Stimulated activated CD8-positive, alpha-beta memory T cell treated with anti-CD3 and anti-CD28 coated beads, Interleukin-2, amount 100 ng/mL, for 1 hour (primary cell): ENCODE data around the gene CD226.
"Not testable (repeated sequence)": the region's sequence is repeated elsewhere in the genome, so short reads cannot be mapped to it uniquely, and the experiment has no call there.

Source experiments
- DNase-seq, 2 donors: peaks; one replicate each; pipeline ENCODE4 v3.0.0-alpha.2; 2020; ENCODE audit warnings: low read depth in 2 of 2

Gene CD226

DNA sequence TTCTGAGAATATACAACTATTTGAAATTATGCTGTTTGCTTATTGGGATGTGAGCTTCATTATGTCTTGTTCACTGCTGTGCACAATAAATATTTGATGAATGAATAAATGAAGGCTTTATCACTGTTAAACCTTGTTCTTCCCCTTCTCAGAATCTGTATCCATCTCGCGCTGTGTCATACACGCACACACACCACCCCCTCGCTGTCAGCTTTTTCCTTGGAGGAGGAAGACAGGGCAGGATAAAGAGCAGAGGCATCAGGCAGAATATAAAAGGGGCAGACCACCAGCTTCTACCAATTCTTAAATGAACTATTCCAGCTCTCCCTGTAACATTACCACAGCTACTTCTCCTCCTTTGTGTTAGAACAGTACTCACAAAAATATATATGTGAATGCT is 75.0 kb downstream of the CD226 start:
- DNase-seq = no peak

DNA sequence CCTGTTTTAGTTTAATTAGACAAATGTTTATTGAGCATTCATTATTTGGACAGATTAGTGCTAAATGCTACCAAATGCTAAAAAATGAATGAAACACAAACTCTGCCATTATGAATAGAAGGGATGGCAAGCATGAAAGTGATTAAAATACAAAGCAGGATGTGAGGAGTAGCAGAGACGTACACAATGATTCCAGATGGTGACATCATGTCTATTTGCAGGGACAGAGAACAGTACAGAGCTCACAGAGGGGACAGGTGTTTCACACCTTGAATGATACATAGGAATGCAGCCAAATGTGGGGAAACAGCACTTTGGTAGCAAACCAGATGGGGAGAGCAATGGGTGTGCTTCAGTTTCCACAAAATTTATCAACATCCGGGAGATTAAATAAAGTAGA is 76.3 kb downstream of the CD226 start:
- DNase-seq = no peak

DNA sequence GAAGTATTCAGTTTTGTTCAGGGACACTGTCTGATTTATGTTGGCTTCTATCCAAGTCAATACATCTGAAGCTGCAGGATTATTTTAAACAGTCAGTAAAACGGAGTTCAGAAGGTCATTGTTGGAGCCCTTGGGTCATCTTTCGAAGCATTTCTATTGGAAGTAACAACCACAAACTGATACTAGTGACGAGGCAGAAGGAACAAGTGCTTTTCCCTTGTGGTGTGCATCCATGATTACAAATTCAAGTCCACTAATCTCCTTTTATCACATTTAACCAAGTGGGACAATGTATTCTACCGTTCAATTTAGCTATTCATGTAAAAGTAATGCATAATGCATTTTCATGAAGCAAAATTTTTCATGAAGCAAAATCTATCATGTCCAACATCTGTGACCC is 76.9 kb downstream of the CD226 start:
- DNase-seq = no peak

DNA sequence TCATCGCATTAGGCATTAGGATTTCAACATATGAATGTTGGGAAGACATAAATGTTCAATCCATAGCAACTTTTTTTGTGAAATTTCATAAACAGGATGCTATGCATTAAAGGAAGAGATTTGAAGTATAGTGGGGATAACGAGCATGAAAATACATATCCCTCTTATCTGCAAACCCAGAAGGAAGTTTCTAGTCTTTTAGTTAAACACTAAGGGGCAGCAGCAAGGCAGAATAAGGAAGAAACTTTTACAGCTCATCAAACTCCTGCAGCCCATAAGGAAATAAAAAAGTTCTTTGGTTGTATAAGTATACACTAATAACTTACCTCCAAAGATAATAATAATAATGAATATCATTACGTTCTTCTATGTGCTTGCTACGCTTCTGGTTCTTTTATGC is 81.5 kb downstream of the CD226 start:
- no peak for DNase-seq

DNA sequence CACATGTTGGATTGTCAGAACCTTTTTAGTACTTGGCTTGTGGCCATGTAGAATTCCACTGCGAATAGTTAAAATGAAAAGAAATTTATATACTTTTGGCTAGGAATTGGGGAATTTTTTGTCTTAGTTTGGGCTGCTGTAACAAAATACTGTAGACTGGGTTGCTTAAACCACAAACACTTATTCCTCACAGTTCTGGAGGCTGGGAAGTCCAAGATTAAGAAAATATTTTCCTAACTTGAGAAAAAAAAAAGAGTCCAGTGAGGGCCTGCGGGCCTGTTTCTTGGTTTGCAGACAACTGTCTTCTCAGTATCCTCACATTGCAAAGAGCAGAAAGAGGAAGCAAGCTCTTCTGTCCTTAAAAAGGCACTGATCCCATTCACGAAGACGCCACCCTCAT is 81.9 kb downstream of the CD226 start:
- DNase-seq = no peak

DNA sequence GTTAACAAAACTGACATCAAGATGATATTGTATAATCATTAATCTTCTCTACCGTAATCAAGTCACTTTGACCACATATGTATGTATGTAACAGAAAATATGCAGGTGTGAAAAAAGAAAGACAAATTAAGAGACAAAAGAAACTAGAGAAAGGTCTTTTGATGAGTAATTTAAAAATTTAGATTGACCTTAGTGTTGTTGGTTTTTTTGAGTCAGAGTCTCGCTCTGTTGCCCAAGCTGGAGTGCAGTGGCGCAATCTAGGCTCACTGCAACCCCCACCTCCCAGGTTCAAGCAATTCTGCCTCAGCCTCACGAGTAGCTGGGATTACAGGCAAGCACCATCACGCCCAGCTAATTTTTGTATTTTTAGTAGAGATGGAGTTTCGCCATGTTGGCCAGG is 82.9 kb downstream of the CD226 start:
- DNase-seq = not testable (repeated sequence)

DNA sequence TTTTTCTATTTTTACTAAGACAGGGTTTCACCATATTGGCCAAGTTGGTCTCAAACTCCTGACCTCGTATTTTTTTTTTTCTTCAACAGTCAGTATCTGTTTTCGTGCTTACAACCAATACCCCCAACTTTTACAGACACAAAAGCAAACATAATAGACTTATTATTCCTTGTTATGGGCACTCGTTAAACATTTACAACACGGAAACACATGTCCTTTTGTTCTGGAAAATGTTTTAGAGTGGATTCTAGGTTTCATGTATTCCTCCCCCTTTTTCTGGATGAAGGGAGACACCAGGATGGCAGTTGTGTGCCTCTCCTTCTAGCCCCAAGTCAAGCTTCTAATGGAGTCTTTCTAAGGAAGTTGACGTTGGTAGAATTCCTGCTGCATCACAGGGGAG is 88.8 kb downstream of the CD226 start:
- no peak for DNase-seq

DNA sequence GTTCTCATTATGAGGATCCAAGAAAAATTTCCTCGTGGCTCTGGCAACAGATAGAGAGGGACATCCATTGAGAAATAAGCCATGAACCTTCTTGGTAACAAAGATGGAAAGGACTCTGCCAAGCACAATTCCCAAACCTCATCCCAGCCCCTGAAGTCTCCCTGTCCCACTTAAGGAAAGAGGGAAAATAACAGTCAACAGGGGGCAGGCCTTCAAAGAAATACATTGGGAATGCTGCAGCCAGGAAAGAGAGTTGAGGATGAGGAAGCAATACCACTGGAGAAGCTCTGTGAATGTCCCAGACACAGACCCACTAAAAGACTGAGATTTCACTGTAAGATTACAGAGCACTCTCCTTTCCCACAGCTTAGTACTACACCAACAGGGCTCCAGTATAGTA is 93.2 kb downstream of the CD226 start:
- no peak for DNase-seq

DNA sequence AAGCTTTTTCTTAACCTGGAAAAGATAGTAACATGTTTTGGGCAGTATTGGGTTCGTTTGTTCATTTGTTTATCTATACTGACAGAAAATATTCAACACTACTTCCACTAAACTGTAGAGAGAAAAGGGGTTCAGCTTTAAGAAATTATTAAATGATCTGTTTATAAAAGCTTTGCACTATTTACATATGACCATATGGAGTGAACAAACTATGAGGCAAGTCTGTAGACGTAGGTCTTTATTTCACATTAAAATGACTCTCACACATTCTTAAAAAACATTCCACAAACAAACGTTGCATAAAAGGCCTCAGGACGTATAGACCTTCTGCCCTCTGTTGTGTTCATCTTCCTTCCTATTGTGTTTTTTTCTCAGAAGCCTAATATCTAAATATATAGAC is 94.6 kb downstream of the CD226 start:
- DNase-seq = no peak

DNA sequence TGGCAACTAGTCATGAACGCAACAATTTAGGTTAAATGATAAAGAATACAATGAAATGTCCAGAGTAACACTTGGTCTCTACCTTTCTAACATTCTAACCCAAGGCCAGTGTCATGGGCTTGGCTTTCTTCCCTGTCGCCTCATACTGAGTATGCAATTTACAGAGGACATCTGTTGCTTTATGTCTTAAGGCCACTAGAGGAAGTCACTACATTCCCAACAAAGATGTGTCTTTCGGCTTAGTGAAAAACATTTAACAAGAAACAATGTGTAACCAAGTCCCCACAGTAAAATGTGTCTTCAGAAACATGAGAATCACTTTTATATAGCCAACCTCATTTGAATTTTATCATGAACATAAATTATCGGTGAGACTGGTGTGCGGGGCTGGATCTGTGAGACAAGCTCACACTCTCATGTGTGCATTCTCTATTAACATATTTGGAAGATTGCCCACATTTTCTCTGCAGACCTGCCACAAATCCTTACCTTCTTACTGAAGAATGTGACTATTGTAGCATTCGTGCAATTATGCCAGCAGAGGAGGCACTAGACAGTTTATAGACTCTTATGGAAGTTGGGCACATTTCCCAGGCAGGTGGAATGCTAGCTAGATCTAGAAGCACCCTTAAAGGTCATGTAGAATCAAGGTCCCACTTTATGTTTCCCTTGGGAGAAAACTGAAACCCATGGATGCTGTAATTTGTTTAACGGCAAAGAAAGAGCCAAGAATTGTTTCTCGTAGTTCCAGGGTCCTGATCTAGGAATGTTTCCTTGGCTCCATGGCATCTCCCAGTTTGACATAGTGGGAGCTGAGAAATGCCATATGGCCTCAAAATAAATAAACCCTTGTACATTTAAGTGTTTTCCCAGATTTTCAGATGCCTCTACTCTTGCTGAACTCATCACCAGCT is 101.8 kb downstream of the CD226 start:
- DNase-seq = no peak

DNA sequence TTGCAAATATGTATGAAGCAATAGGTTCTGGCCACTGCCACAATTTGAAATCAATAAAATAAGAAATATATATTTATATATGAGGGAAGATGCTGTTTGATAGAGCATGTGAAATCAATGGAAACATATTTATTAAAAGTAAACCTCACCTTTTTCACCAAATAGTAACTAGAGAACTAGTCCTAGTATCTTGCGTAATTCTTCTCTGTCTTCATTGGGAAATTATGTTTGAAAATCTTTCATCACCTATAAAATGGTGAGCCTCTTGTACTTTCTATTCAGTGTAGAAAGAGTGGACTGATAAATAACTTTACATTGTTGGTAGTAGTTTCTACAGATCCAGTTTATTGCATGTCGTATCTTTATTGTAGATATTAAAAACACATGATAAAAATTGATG is 103.0 kb downstream of the CD226 start:
- DNase-seq = no peak

DNA sequence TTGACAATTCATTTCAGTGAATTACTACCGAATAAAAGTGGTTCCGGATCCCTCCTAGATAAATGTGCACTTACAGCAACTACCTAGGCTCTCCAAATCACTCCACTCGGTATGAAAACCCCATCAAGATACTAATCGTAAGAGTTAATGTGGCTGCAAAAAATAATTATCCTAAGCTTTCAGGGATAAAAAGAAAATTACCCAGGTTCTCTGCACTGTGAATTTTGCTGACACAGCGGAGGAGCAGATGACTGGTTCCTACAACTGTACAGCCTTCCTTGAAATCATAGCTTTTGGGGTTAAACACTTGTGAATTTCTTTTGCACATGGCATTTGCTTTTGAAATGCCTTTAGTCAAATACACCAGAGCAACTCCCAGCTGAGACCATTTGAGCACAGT is 104.7 kb downstream of the CD226 start:
- DNase-seq = no peak

DNA sequence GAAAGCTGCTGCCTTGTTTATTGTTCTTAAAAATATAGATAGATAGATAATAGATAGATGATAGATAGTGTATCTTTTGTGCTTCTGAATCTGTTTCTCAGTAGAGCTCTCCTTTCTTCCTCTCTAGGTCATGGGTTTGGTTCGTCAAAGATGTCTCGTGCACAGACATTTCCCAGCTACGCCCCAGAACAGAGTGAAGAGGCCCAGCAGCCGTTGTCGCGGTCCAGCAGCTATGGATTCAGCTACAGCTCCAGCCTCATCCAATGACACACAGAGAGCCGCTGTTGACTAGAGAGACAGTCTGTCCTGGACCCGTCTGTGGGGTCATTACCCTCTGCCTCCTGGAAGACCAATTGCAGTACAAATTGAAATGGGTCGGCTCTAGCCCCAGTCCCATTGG is 106.6 kb downstream of the CD226 start:
- DNase-seq = no peak

DNA sequence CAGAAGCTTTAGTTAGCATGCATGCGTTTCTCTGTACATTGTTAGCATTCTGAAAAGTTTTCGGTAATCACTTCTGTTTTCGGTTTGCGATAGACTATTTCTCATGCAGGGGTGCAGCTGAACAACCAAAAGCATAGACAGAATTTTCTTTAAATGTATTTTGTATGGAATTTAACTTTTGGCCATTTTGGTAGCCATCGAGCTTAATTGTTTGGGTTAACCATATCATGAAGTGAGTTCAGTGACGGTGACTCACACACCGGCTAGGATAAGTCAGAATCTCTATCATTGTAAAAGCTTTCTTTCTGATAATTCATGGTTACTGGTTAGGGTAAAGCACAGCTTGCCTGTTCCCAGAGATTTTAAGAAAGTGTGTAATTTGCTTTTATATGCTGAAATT is 107.2 kb downstream of the CD226 start:
- DNase-seq = no peak

DNA sequence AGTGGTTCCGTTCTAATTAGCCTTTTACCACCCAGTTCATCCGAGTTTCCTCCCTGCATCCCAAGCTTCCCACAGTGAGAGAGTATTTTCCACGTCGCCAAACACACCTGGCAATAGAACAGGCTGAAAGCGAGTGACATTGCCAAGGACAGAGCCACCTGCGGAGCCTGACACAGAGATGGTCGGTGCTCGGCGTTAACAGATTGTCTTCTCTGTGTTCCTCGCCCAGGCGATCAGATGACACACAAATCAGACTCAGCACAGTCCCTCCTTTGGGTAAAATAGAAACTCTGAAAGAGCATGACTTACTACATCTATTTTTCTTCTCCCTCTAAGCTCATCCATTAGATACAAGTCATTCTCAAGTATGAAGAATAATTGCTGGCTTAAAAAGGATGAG is 107.7 kb downstream of the CD226 start:
- no peak for DNase-seq

DNA sequence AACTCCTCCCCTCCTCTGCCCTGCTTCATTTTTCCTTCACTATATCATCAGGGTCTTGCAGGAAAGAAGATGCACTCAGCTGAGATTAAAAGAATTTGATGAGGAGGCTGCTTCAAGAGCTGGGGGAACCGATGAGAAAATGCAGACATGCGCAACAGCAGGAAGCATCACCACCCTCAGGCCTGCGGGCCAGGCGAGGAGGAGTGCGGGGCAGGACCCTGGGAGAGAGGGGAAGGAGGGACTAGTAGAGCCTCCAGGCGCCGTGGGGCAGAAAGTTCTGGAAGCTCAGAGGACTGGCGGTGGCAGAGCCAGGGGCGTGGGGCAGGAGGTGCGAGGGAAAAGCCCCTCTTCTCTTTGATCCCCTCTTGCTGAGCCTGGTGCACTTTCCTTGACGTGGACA is 108.2 kb downstream of the CD226 start:
- DNase-seq = no peak

DNA sequence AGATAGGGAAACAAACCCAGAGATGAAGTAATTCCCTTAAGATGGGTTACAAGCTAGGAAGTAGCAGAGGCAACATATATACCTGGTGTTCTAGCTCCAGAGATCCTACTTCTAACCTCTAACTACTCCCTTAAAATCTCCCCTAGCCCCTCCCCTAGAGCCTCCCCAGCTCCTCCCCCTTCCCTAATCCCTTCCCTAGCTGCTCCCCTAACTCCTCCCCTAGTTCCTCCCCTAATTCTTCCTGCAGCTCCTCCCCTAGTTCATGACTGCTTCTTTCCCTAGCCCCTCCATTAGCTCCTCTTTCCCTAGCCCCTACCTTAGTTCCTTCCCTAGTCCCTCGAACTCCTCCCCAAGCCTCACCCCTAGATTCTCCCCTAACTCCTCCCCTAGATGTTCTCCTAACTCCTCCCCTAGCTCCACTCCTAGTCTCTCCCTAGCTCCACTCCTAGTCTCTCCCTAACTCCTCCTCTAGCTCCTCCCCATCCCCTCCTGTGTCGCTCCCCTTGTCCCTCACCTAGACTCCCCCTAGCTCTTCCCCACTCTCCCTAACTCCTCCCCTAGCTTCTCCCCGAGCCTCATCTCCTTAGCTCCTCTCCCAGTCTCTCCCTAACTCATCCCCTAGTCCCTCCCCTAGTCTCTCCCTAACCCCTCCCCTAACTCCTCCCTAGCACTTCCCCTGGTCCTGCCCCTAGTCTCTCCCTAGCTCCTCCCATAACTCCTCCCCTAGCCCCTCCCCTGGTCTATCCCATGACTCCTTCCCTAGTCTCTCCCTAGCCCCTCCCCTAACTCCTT is 108.9 kb downstream of the CD226 start:
- DNase-seq = no peak

DNA sequence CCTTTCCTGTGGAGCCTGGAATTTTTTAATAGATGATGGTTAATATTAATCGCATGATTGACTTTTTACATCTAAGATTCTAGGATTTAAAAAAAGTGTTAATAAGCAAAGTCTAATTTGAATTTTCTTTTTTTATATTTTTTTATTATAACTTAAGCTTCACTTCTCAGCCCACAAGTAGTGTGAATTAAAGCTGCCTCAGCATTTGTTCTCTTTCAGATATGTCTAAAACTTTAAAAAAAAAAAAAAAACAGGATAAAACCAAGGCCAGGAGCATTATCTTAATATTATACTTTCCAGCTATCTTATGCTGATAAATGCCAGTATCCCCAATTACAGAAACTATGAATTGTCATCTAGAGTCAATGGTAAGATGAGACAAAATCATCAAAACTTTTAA is 109.7 kb downstream of the CD226 start:
- DNase-seq = no peak

DNA sequence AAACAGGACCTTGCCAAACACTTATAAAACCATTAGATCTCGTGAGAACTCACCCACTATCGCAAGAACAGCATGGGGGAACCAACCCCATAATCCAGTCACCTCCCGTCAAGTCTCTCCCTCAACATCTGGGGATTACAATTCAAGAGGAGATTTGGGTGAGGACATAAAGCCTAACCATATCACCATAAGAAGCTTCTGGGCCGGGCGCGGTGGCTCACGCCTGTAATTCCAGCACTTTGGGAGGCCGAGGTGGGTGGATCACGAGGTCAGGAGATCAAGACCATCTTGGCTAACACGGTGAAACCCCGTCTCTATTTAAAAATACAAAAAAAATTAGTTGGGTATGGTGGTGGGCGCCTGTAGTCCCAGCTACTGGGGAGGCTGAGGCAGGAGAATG is 112.7 kb downstream of the CD226 start:
- not testable (repeated sequence) for DNase-seq

DNA sequence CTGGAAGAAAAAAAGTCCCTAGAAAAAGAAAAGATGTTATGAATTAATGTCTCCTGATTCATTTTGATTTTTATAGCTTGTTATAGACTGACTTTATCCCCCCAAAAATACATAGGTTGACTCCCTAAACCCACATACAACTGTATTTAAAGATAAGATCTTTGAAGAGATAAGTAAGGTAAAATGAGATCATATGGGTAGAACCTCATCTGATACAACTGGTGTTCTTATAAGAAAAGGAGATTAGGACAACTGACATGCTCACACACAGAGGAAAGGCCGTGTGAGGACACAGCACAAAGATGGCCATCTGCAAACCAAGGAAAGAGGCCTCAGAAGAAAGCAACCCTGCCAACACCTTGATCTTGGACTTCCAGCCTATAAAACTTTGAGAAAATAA is 117.5 kb downstream of the CD226 start:
- DNase-seq = no peak

DNA sequence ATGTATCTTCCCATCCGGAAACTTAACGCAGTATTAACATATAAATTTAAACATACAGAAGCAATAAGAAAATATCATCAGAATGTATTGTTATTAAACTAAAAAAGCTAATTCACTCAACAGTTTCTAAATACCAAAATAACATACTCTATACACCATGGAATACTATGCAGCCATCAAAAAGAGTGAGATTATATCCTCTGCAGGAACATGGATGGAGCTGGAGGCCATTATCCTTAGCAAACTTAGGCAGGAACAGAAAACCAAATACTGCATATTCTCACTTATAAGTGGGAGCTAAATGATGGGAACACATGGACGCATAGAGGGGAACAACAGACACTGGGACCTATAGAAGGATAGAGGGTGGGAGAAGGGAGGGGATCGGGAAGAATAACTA is 127.1 kb downstream of the CD226 start:
- no peak for DNase-seq

DNA sequence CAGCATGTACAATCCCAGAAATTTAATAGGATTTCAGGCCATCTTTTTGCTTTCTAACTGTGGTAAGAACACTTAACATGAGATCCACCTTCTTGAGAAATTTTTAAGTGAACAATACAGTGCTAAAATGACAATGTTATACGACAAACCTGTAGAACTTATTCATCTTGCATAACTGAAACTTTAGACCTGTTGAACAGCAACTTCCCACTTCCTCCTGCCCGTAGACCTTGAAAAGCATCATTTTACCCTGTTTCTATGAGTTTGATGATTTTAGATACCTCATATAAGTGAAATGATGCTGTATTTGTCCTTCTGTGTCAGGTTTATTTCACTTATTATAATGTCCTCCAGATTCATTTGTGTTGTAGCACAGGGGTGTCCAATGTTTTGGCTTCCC is 128.2 kb downstream of the CD226 start:
- no peak for DNase-seq

DNA sequence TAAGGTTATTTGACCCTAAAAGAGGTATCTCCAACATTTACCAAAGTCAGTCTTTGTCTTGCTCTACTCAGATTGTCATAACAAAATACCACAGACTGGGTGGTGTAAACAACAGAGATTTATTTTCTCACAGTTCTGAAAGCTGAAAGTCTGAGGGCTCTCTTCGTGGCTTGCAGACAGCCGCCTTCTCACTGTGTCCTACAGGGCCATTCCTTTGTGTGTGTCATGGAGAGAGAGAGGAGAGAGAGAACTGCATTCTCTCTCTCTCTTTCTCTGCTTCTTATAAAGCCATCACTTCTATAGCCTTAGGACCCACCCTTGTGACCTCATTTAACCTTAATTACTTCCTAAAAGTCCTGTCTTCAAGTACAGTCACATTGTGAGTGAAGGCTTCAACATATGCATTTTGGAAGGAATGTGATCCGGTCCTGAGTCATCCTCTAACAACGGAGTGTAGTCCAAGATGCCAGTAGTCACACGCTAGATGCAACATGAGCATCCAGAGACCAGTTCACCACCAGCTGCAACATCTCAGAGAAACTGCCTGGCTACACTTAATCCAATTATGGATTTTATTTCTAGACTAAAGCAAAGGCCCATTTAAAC is 130.2 kb downstream of the CD226 start:
- no peak for DNase-seq
